Fibroblast of lung (primary cell): Measurements from ENCODE around the gene LPP. TPM values are rescaled to one million over a fixed set of nuclear protein-coding genes. Genes with fewer than 3 reads are reported as not detected.

Experiments
- DNase-seq, 2 donors: peaks; one replicate each; pipeline versions ENCODE4 v3.0.0 to v3.0.0-alpha.2; 2010; ENCODE audit warnings: low read depth in 2 of 2
- H2AFZ ChIP-seq: 2 replicates; pipeline ENCODE4 v1.5.1; 2012; ENCODE audit warnings: low read length, control low read depth, inconsistent platforms
- H3K27ac ChIP-seq: 2 replicates; pipeline ENCODE4 v1.5.1; 2011; ENCODE audit warnings: low read length, control low read depth; ENCODE audit not compliant: insufficient read depth
- H3K27me3 ChIP-seq: 2 replicates; pipeline ENCODE4 v1.5.1; 2011; ENCODE audit warnings: mild to moderate bottlenecking, low read length; ENCODE audit not compliant: control insufficient read depth, insufficient read depth
- H3K36me3 ChIP-seq: 2 replicates; pipeline ENCODE4 v1.5.1; 2011; ENCODE audit warnings: low read length; ENCODE audit not compliant: control insufficient read depth, insufficient read depth
- H3K4me1 ChIP-seq: 2 replicates; pipeline ENCODE4 v1.5.1; 2011; ENCODE audit warnings: low read length; ENCODE audit not compliant: control insufficient read depth, insufficient read depth; ENCODE audit errors: extremely low read depth
- H3K4me2 ChIP-seq: 2 replicates; pipeline ENCODE4 v1.5.1; 2011; ENCODE audit warnings: low read length, control low read depth; ENCODE audit not compliant: insufficient read depth; ENCODE audit errors: extremely low read depth
- H3K4me3 ChIP-seq, 4 experiments: fragments of 200-600 bp in 1 of 4; sonication (generic) in 1 of 4; replicated peaks in 1 of 4; 2 replicates each; pipeline ENCODE4 v1.5.1; 2011 to 2016; ENCODE audit warnings: low read length in 4 of 4, low read depth in 3 of 4, mild to moderate bottlenecking in 3 of 4, control low read depth in 2 of 4, inconsistent platforms in 1 of 4, mixed read lengths in 1 of 4; ENCODE audit not compliant: insufficient read depth in 1 of 4; ENCODE audit errors: control extremely low read depth in 1 of 4
- H3K79me2 ChIP-seq: 2 replicates; pipeline ENCODE4 v1.5.1; 2012; ENCODE audit warnings: mild to moderate bottlenecking, low read length, inconsistent platforms; ENCODE audit not compliant: control insufficient read depth, insufficient read depth
- H3K9ac ChIP-seq: 2 replicates; pipeline ENCODE4 v1.5.1; 2011; ENCODE audit warnings: mild to moderate bottlenecking, low read length, control low read depth; ENCODE audit not compliant: insufficient read depth
- H3K9me3 ChIP-seq: 2 replicates; pipeline ENCODE4 v1.5.1; 2012; ENCODE audit warnings: low read depth, low read length; ENCODE audit not compliant: control insufficient read depth, insufficient read depth
- H4K20me1 ChIP-seq: 2 replicates; pipeline ENCODE4 v1.5.1; 2011; ENCODE audit warnings: low read length; ENCODE audit not compliant: control insufficient read depth, insufficient read depth; ENCODE audit errors: extremely low read depth
- CTCF ChIP-seq, 2 donors: IDR thresholded peaks in 1 of 2; conservative IDR thresholded peaks in 1 of 2; 1 replicate in 1 of 2; 2 replicates in 1 of 2; pipeline ENCODE4 v1.5.1; 2011 to 2012; ENCODE audit warnings: low read length in 2 of 2, control low read depth in 1 of 2, inconsistent platforms in 1 of 2, low read depth in 1 of 2, mild to moderate bottlenecking in 1 of 2
- EZH2 ChIP-seq: IDR thresholded peaks from 2 replicates; pipeline ENCODE4 v1.5.1; 2012; ENCODE audit warnings: low read length, control low read depth, mild to moderate bottlenecking; ENCODE audit errors: missing control alignments
- polyA plus RNA-seq, 2 donors: library from polyadenylated mRNA; depleted of rRNA in 1 of 2; stranded (reverse) in 1 of 2; unstranded in 1 of 2; fragments of >200 nt; gene quantifications; 2 replicates each; pipeline ENCODE4 v1.2.1, GENCODE V29; 2011 to 2012; ENCODE audit warnings: missing spikeins in 1 of 2
- total RNA-seq: library from RNA; depleted of rRNA; stranded (reverse); fragments of >200 nt; gene quantifications from 2 replicates; pipeline ENCODE4 v1.2.1, GENCODE V29; 2014

Gene LPP
- total and polyA plus RNA-seq, 2 donors (not counting 1 experiment from before 2014, with no cell fraction given) = 69.0 to 124 TPM

- Histone ChIP-seq H2AFZ (no peak overlapping the region), H3K27me3 (no peaks in the 10 kb centered on the region), H3K9me3 (no peaks in the 10 kb centered on the region), H3K36me3 (no peaks in the 10 kb centered on the region), H3K4me2 (no peak overlapping the region), H3K79me2 (peaks cover 2% of the 10 kb centered on the region), H3K4me3 (no peak overlapping the region), H3K4me1 (peaks cover 5% of the 10 kb centered on the region), H4K20me1 (no peaks in the 10 kb centered on the region), H3K9ac (no peak overlapping the region), H3K27ac (no peak overlapping the region)
- TF ChIP-seq CTCF (conservative IDR thresholded peaks at IDR 0.05 in 1 of 2, IDR thresholded peaks at IDR 0.05 in 1 of 2; ENCODE audit: low read depth in 1 of 2, low read length in 2 of 2) (no peak), EZH2 (no peak)
- no peak for DNase-seq
Measured at GRCh38 chr3:188680605-188681004, 526.6 kb downstream of the LPP start.

- no peak overlapping the region for H3K4me2 ChIP-seq
- no peaks in the 10 kb centered on the region for H3K27me3 ChIP-seq
- no peak overlapping the region for H3K4me3 ChIP-seq
- H3K4me1 ChIP-seq = peaks cover 7% of the 10 kb centered on the region
- no peaks in the 10 kb centered on the region for H3K9me3 ChIP-seq
- no peak overlapping the region for H3K9ac ChIP-seq
- no peaks in the 10 kb centered on the region for H4K20me1 ChIP-seq
- H2AFZ ChIP-seq = no peak overlapping the region
- peak overlapping the region; percentile 11 for H3K27ac ChIP-seq
- DNase-seq = no peak
- peaks cover 2% of the 10 kb centered on the region for H3K79me2 ChIP-seq
- TF ChIP-seq CTCF (conservative IDR thresholded peaks at IDR 0.05 in 1 of 2, IDR thresholded peaks at IDR 0.05 in 1 of 2; ENCODE audit: low read depth in 1 of 2, low read length in 2 of 2) = no peak
- TF ChIP-seq EZH2 = no peak
- H3K36me3 ChIP-seq = no peaks in the 10 kb centered on the region
Measured at GRCh38 chr3:188682316-188682715, 528.4 kb downstream of the LPP start.

- no peaks in the 10 kb centered on the region for H3K36me3 ChIP-seq
- TF ChIP-seq CTCF (conservative IDR thresholded peaks at IDR 0.05 in 1 of 2, IDR thresholded peaks at IDR 0.05 in 1 of 2; ENCODE audit: low read depth in 1 of 2, low read length in 2 of 2) (no peak), EZH2 (no peak)
- H3K27me3 ChIP-seq = no peaks in the 10 kb centered on the region
- no peak overlapping the region for H3K9ac ChIP-seq
- no peak overlapping the region for H3K4me3 ChIP-seq
- peak overlapping the region; percentile 44 for H3K27ac ChIP-seq
- peaks cover 7% of the 10 kb centered on the region for H3K4me1 ChIP-seq
- H2AFZ ChIP-seq = no peak overlapping the region
- H3K9me3 ChIP-seq = no peaks in the 10 kb centered on the region
- H3K4me2 ChIP-seq = no peak overlapping the region
- no peaks in the 10 kb centered on the region for H4K20me1 ChIP-seq
- H3K79me2 ChIP-seq = peaks cover 2% of the 10 kb centered on the region
- peak; percentile 96 to 100 for DNase-seq
Measured at GRCh38 chr3:188683032-188683521, 529.1 kb downstream of the LPP start.
